ENCODE results near the gene CELF2.

Gene CELF2

GRCh38 chr10:11063856-11064255 is 46.2 kb downstream of the CELF2 start:
- ChIA-PET POLR2A (ENCODE audit: low non-redundant PET) (no interaction called here), CTCF (no interaction called here)
- no peak for TF ChIP-seq CTCF (conservative IDR thresholded peaks at IDR 0.05; ENCODE audit: low read depth)

GRCh38 chr10:11064832-11065231 is 47.2 kb downstream of the CELF2 start:
- POLR2A ChIA-PET (ENCODE audit: low non-redundant PET) = no interaction called here
- TF ChIP-seq CTCF (conservative IDR thresholded peaks at IDR 0.05; ENCODE audit: low read depth) = no peak
- H3K27ac ChIP-seq = no peak overlapping the region
- CTCF ChIA-PET = interaction anchor here (0.6 kb wide), 1 partner anchor 1554 kb away, joined by 4 read pairs; no protein-coding TSS in a partner anchor
- no peak for DNase-seq (ENCODE audit: low spot score)

More at GRCh38 chr10:11063856-11064255, 46.2 kb downstream of the CELF2 start:
- DNase-seq (ENCODE audit: low spot score) = no peak
- H3K27ac ChIP-seq = no peak overlapping the region

- no peak for DNase-seq (ENCODE audit: low spot score)
- ChIA-PET CTCF (interaction anchor here (0.6 to 0.8 kb wide), 2 partner anchors 100 to 1555 kb away, joined by 4 read pairs; no protein-coding TSS in a partner anchor), POLR2A (ENCODE audit: low non-redundant PET) (no interaction called here)
- no peak overlapping the region for H3K27ac ChIP-seq
- TF ChIP-seq CTCF (conservative IDR thresholded peaks at IDR 0.05; ENCODE audit: low read depth) = no peak
Observed at GRCh38 chr10:11065567-11065966, 47.9 kb downstream of the CELF2 start.

- DNase-seq (ENCODE audit: low spot score) = no peak
- no peak overlapping the region for H3K27ac ChIP-seq
- CTCF ChIA-PET = no interaction called here
- TF ChIP-seq CTCF (conservative IDR thresholded peaks at IDR 0.05; ENCODE audit: low read depth) = no peak
- POLR2A ChIA-PET (ENCODE audit: low non-redundant PET) = no interaction called here
Observed at GRCh38 chr10:11066520-11066919, 48.8 kb downstream of the CELF2 start.

GRCh38 chr10:11068861-11069633 is 51.4 kb downstream of the CELF2 start:
- TF ChIP-seq CTCF (conservative IDR thresholded peaks at IDR 0.05; ENCODE audit: low read depth) = no peak
- DNase-seq (ENCODE audit: low spot score) = no peak
- no peak overlapping the region for H3K27ac ChIP-seq
- ChIA-PET POLR2A (ENCODE audit: low non-redundant PET) (no interaction called here), CTCF (no interaction called here)

- no peak overlapping the region for H3K27ac ChIP-seq
- no peak for DNase-seq (ENCODE audit: low spot score)
- TF ChIP-seq CTCF (conservative IDR thresholded peaks at IDR 0.05; ENCODE audit: low read depth) = no peak
- ChIA-PET CTCF (interaction anchor here (0.6 kb wide), 1 partner anchor 785 kb away, joined by 4 read pairs; no protein-coding TSS in a partner anchor), POLR2A (ENCODE audit: low non-redundant PET) (no interaction called here)
Observed at GRCh38 chr10:11073410-11073809, 55.7 kb downstream of the CELF2 start.

All from RWPE1 (cell line).